ENCODE measurements around the gene ENKUR. TPM values are rescaled to one million over a fixed set of nuclear protein-coding genes. Genes with fewer than 3 reads are reported as not detected.

The ENKUR gene
- total RNA-seq, 1 donor = not detected

DNA sequence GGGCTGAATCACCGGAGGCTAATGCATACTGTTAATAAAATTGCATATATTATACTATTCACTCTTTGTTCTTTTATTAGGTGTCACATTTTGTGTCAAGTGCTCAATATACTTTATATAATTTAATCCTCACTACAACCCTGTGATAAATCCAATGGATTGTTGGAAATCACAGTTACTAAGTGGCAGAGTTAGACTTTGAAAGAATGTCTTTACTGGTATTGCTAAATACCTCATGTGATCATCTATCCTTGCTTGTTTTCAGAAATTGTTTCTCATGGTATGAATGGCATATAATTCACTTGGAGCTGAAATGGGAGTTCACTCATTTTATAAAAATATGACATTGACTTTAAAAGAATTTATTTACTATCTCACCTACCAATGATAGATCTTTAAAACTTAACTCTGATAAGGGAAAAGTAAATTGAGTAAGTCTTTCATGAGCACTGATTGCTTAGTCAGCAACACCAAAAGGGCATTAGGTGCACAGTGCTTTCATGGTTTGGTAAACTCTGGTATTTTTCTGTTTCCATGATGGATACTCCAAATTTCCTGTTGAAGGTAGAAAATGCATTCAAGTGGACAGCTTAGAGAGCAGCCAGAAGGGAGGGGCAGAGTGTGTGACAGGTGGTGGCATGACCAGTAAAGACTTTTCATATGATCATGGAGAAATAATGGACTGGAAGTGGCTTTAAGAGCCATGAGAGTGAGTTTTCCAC lies 22.6 kb downstream of the ENKUR start:
- H3K27me3 ChIP-seq (ENCODE audit: insufficient read depth, low read length) = no peaks in the 10 kb centered on the region
- H3K4me1 ChIP-seq (ENCODE audit: insufficient read depth, low read length) = no peaks in the 10 kb centered on the region
- no peak overlapping the region for H2AFZ ChIP-seq (ENCODE audit: low read length)
- DNase-seq (ENCODE audit: insufficient read length, low spot score, missing footprints) = peak; percentile 11
- no peak overlapping the region for H3K27ac ChIP-seq (ENCODE audit: low read depth, low read length)
- no peaks in the 10 kb centered on the region for H4K20me1 ChIP-seq (ENCODE audit: insufficient read depth, low read length)
- no peak overlapping the region for H3K4me2 ChIP-seq (ENCODE audit: insufficient read depth, low read length)
- TF ChIP-seq, protein P1, sequence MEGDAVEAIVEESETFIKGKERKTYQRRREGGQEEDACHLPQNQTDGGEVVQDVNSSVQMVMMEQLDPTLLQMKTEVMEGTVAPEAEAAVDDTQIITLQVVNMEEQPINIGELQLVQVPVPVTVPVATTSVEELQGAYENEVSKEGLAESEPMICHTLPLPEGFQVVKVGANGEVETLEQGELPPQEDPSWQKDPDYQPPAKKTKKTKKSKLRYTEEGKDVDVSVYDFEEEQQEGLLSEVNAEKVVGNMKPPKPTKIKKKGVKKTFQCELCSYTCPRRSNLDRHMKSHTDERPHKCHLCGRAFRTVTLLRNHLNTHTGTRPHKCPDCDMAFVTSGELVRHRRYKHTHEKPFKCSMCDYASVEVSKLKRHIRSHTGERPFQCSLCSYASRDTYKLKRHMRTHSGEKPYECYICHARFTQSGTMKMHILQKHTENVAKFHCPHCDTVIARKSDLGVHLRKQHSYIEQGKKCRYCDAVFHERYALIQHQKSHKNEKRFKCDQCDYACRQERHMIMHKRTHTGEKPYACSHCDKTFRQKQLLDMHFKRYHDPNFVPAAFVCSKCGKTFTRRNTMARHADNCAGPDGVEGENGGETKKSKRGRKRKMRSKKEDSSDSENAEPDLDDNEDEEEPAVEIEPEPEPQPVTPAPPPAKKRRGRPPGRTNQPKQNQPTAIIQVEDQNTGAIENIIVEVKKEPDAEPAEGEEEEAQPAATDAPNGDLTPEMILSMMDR (IDR thresholded peaks at IDR 0.05; ENCODE audit: extremely low read depth, low read depth, low read length) = no peak
- no peaks in the 10 kb centered on the region for H3K79me2 ChIP-seq (ENCODE audit: insufficient read depth, low read length)
- no peaks in the 10 kb centered on the region for H3K36me3 ChIP-seq (ENCODE audit: insufficient read depth, low read length)
- H3K9me3 ChIP-seq (ENCODE audit: low read depth, low read length) = no peaks in the 10 kb centered on the region
- no peak overlapping the region for H3K4me3 ChIP-seq (ENCODE audit: insufficient read depth, low read length)

DNA sequence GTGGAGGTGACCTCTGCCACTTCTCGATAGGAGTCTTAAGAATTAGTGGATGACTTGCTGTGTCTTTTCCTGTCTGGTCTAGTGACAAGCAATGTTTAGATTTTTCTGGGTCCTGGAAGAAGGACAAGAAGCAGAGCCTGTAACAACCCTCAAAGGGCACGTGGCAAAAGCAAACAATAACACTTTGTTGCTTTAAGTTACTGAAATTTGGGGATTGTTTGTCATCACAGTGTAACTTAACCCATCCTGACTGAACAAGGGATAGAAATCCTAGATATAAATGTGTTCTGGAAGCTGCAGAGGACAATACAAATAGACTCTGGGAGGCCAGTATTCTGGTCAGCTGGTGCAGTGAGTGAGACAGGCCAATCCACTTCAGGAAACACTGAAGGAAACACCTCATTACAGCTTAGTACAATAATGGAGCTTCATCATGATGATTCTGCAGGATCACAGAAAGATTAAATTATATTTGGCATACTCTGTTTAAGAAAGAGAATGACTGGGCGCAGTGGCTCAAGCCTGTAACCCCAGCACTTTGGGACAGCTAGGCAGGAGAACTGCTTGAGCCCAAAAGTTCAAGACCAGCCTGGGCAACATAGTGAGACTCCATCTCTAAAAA lies 23.3 kb downstream of the ENKUR start:
- Histone ChIP-seq H3K4me2 (ENCODE audit: insufficient read depth, low read length) (no peak overlapping the region), H2AFZ (ENCODE audit: low read length) (no peak overlapping the region), H3K4me3 (ENCODE audit: insufficient read depth, low read length) (no peak overlapping the region), H3K9me3 (ENCODE audit: low read depth, low read length) (no peaks in the 10 kb centered on the region), H3K4me1 (ENCODE audit: insufficient read depth, low read length) (no peaks in the 10 kb centered on the region), H3K79me2 (ENCODE audit: insufficient read depth, low read length) (no peaks in the 10 kb centered on the region), H3K27me3 (ENCODE audit: insufficient read depth, low read length) (no peaks in the 10 kb centered on the region), H3K36me3 (ENCODE audit: insufficient read depth, low read length) (no peaks in the 10 kb centered on the region), H3K27ac (ENCODE audit: low read depth, low read length) (no peak overlapping the region), H4K20me1 (ENCODE audit: insufficient read depth, low read length) (no peaks in the 10 kb centered on the region)
- TF ChIP-seq, protein P1 (IDR thresholded peaks at IDR 0.05; ENCODE audit: extremely low read depth, low read depth, low read length) = no peak
- DNase-seq (ENCODE audit: insufficient read length, low spot score, missing footprints) = no peak

DNA sequence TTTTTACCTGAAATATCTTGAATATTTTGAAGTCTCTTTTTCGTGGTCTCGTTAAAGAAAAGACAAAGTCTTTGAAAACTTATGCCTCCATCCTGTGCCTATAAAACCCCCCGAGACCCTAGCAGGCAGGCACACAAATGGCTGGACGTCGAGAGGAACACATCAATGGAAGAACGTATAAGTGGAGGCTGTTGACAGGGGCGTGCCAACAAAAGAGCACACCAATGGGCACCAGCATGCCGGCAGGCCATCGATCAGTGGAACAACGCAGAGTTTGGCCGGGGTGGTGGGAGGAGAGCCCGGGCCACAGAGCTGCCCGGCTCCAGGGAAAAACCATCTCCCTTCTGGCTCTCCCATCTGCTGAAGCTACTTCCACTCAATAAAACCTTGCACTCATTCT lies 24.7 kb downstream of the ENKUR start:
- Histone ChIP-seq H4K20me1 (ENCODE audit: insufficient read depth, low read length) (no peaks in the 10 kb centered on the region), H3K27ac (ENCODE audit: low read depth, low read length) (no peak overlapping the region), H3K27me3 (ENCODE audit: insufficient read depth, low read length) (no peaks in the 10 kb centered on the region), H3K36me3 (ENCODE audit: insufficient read depth, low read length) (no peaks in the 10 kb centered on the region), H2AFZ (ENCODE audit: low read length) (no peak overlapping the region), H3K9me3 (ENCODE audit: low read depth, low read length) (no peaks in the 10 kb centered on the region), H3K4me1 (ENCODE audit: insufficient read depth, low read length) (no peaks in the 10 kb centered on the region), H3K4me3 (ENCODE audit: insufficient read depth, low read length) (no peak overlapping the region), H3K4me2 (ENCODE audit: insufficient read depth, low read length) (no peak overlapping the region), H3K79me2 (ENCODE audit: insufficient read depth, low read length) (no peaks in the 10 kb centered on the region)
- no peak for DNase-seq (ENCODE audit: insufficient read length, low spot score, missing footprints)
- TF ChIP-seq, protein P1 (IDR thresholded peaks at IDR 0.05; ENCODE audit: extremely low read depth, low read depth, low read length) = no peak

DNA sequence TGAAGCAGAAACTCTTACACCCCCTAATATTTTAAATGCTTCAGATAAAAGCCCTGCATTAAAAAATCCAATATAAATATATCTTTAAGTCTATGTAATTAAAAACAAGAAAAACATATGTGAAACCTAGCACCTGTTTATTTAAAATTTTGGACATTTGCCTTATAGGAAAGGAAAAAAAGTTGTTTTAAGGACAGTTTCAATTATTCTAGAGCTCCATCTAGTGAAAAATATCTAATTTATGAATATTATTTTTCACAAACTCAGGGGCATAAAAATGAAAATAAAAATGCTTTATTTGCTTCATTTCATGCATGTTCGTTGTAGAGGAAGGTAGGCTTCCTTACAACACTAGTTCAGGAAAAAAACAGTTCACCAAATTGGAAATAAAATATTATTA lies 26.1 kb downstream of the ENKUR start:
- no peak for DNase-seq (ENCODE audit: insufficient read length, low spot score, missing footprints)
- no peaks in the 10 kb centered on the region for H3K27me3 ChIP-seq (ENCODE audit: insufficient read depth, low read length)
- H2AFZ ChIP-seq (ENCODE audit: low read length) = no peak overlapping the region
- H3K4me2 ChIP-seq (ENCODE audit: insufficient read depth, low read length) = no peak overlapping the region
- no peaks in the 10 kb centered on the region for H3K4me1 ChIP-seq (ENCODE audit: insufficient read depth, low read length)
- H3K27ac ChIP-seq (ENCODE audit: low read depth, low read length) = no peak overlapping the region
- H3K79me2 ChIP-seq (ENCODE audit: insufficient read depth, low read length) = no peaks in the 10 kb centered on the region
- H3K9me3 ChIP-seq (ENCODE audit: low read depth, low read length) = no peaks in the 10 kb centered on the region
- no peaks in the 10 kb centered on the region for H3K36me3 ChIP-seq (ENCODE audit: insufficient read depth, low read length)
- H3K4me3 ChIP-seq (ENCODE audit: insufficient read depth, low read length) = no peak overlapping the region
- TF ChIP-seq, protein P1 (IDR thresholded peaks at IDR 0.05; ENCODE audit: extremely low read depth, low read depth, low read length) = peak; percentile 25
- no peaks in the 10 kb centered on the region for H4K20me1 ChIP-seq (ENCODE audit: insufficient read depth, low read length)
